Stimulated activated CD4-positive, alpha-beta T cell treated with anti-CD3 and anti-CD28 coated beads, Interleukin-4, amount 100 ng/mL, for 24 hours (primary cell): ENCODE results near the gene ZNF331.

Experiments
- DNase-seq: peaks from one replicate; pipeline ENCODE4 v3.0.0-alpha.2; 2020

Gene ZNF331

GRCh38 chr19:53521373-53522202 is 16.4 kb upstream of the ZNF331 start:
- DNase-seq, result no peak

DNA sequence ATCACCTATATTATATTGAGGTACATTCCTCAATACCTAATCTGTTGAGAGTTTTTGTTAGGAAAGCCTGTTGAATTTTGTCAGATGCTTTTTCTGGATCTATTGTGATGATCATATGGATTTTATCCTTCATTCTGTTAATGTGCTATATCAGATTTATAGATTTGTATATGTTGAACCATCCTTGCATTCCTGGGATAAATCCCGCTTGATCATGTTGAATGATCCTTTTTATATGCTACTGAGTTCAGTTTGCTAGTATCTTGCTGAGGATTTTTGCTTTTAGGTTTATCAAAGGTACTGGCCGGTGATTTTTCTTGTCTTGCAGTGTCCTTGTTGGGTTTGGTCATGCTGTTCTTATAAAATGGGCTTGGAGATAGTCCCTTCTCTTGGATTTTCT is 12.0 kb upstream of the ZNF331 start:
- DNase-seq, result no peak

- no peak for DNase-seq
Observed at GRCh38 chr19:53530622-53531021, 7.3 kb upstream of the ZNF331 start.

DNA sequence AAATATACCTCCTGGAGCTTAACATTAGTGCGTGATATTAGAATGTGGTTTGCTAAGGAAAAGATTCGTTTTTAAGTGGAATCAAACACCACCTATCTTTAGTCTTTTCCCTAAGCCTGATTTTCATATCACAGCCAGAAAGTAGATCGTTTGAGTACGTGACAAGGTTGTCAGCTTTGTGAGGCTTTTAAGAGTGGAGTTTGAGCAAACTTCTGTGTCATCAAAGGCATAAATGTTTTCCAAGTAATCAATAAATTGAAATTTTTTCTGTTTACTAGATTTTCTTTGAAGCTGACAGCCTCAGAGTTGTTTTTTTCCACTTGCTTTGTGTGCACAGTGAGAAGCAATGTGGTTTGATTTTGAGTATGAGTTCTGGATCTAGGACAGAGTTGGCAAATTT is 6.5 kb upstream of the ZNF331 start:
- no peak for DNase-seq

- DNase-seq, result no peak
Observed at GRCh38 chr19:53532362-53532761, 5.6 kb upstream of the ZNF331 start.

GRCh38 chr19:53536225-53536548 is 1.8 kb upstream of the ZNF331 start:
- no peak for DNase-seq

- peak; percentile 11 for DNase-seq
Observed at GRCh38 chr19:53537121-53537520, 824 bp upstream of the ZNF331 start.

GRCh38 chr19:53538378-53539109 is 599 bp downstream of the ZNF331 start:
- DNase-seq, result peak; percentile 15

DNA sequence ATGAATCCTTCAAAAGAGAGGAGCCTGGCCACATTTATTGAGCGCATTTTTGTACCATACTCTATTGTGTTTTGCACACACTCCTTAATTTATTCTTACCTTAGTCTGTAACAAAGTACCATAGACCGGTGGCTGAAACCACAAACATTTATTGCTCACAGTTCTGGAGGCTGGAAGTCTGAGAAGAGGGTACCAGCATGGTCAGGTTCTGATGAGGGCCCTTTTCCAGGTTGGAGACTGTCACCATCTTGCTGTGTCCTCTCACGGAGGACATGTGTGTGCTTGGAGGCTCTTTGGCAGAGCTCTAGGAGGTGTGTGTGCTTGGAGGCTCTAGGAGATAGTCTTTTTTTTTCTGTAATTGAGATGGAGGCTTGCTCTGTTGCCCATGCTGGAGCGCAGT is 2.1 kb downstream of the ZNF331 start:
- no peak for DNase-seq

DNA sequence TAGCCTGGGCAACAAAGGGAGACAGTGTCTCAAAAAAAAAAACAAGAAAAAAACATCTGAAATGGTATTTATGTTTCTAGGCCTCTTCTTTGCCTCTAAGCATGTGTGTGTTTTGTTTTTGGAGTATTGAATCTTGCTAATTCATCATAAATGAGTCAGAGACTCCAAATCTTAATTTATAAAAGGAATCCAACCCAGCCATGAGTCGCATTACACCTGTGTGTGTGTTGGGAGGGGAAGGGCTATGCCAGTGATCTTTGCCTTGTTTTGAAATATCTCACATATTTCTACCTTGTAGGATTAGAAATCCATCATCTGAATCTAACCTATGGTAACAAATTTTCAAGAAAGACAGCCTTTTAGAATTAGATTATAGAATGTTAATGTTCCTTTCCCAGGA is 4.0 kb downstream of the ZNF331 start:
- DNase-seq, result no peak

- DNase-seq, result no peak
Observed at GRCh38 chr19:53545271-53546065, 7.5 kb downstream of the ZNF331 start.

GRCh38 chr19:53546758-53547513 is 9.0 kb downstream of the ZNF331 start:
- DNase-seq, result no peak

GRCh38 chr19:53549340-53549739 is 11.4 kb downstream of the ZNF331 start:
- no peak for DNase-seq

DNA sequence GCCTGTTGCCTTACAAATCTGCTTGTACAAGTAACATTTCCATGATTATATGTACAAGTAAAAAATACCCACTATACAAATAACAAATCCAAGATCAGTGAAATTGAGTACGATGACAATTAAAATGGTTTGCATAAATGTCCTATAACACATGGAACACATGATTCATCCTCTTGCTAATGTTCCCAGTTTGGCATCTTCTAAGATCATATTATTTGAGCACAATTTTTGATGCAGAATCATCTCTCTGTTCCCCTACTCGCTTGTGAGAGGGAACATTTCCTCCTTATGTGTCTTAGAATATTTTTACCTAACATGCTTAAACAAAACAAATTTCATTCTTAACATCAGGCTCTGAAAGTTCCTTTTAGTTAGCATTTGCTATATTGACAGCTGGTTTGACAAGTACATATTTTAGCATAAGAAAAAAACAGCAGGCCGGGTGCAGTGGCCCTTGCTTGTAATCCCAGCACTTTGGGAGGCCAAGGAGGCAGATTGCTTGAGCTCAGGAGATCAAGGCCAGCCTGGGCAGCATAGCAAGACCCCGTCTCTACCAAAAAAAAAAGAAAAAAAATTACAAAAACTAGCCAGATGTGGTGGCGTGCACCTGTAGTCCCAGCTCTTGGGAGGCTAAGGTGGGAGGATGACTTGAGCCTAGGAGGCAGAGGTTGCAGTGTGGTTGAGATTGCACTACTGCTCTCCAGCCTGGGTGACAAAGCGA is 14.2 kb downstream of the ZNF331 start:
- DNase-seq, result no peak

DNA sequence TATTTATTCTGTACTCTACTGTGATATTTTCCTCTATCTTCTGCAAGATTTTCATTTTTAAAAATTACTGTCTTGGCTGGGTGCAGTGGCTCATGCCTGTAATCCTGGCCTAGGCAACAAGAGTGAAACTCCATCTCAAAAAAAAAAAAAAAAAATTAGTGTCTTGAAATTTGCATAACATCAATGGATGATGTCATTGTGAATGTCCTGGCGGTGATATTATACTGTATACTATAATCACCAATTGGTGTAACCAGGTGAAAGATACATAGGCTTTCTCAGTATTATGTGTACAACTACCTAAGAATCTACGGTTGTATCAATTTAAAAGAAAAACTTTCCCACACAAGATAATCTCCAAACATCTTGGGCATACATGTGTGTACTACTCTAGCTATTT is 15.2 kb downstream of the ZNF331 start:
- no peak for DNase-seq

DNA sequence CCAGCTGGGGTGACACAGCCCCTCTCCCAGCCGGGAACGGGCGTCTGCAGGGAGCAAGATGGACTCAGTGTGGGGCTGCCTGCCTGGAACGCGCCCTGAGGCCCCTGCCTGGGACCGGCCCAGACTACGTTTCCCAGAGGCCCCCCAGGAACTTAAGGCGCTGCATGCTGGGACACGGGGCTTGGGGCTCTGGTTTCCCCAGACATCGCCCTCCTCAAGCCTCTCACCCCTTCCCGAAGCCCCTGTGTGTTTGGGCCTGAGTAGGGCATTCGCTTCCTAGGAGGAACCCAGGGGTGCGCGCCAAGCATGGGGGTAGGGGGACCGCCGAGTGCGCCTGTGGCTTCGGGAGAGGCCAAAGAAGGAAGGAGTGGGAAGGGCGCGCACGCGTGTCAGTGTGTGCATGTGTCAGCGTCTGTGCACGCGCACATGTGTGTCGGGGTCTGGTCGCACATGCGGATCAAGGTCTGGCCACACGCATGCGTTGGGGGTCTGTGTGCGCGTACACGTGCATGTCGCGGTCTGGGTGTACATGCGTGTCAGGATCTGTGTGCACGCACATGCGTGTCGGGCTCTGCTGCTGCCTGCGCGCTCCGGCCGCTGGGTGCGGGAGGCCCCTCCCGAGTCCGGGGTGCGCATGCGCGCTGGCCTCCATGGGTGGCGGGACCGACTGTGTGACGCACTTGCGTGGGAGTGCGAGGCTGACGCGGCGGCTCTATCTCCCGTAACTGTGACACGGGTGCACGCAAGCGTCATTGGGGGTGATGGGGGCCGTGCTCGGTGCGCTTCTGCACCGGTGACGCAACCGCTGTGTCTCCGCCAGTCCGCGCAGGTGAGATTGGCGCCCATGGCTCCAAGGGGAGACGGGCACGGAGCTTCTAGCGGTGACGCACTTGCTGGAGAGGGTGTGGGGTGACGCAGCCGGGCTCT is 16.2 kb downstream of the ZNF331 start:
- peak; percentile 92 for DNase-seq

DNA sequence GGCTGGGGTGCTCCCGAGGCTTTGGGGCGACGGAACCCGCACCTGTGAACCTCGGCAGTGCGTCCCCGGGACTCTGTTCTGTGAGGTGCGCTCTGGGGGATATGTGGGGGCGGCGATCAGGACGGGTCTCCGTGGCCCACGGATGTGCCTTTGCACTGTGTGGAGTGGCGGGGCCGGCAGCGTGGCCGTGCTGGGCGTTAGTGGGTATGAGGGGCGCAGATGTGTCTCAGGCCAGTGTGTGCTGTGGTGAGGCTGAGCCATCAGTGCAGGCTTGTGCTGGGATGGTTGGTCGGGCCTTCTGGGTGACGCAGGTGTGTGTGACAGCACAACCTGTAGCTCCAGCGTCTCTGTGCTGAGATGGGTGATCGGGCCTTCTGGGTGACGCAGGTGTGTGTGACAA is 16.9 kb downstream of the ZNF331 start:
- no peak for DNase-seq

GRCh38 chr19:53555352-53555751 is 17.4 kb downstream of the ZNF331 start:
- DNase-seq, result no peak

DNA sequence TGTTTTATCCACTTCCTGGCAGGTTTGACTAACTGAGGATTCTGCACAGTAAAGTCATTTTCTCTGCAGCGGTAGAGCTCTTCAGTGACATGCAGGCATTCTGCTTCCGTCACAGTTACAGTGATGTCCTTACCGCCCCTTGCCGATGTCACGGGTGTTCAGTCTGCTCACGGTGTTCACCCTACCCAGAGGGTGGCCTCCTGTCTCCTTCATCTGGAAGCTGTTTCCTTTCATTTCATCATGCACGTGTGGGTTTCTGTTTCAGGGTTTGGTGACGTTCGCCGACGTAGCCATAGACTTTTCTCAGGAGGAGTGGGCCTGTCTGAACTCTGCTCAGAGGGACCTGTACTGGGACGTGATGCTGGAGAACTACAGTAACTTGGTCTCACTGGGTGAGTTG is 33.4 kb downstream of the ZNF331 start:
- DNase-seq, result no peak

GRCh38 chr19:53576941-53577653 is 39.2 kb downstream of the ZNF331 start:
- no peak for DNase-seq
